Body of pancreas (tissue), 4 donors: Measurements from ENCODE around the gene MOSMO. TPM values are rescaled to one million over a fixed set of nuclear protein-coding genes. Genes with fewer than 3 reads are reported as not detected.

Source experiments
- ATAC-seq: fragments of 150-250 bp; one replicate; pipeline ENCODE4 v1.9.1; 2016
- DNase-seq, 4 donors: peaks; one replicate each; pipeline ENCODE4 v3.0.0-alpha.2; 2019
- H3K27ac ChIP-seq, 4 donors: fragments of 200-600 bp; sonication (generic); 1 replicate in 3 of 4; 2 replicates in 1 of 4; pipeline versions ENCODE4 v1.5.1 to v1.6.1; 2016 to 2019; ENCODE audit warnings: mild to moderate bottlenecking in 1 of 4, mixed read lengths in 1 of 4, moderate library complexity in 1 of 4
- H3K27me3 ChIP-seq, 2 donors: fragments of 200-600 bp; sonication (generic); one replicate each; pipeline ENCODE4 v1.6.0; 2016; ENCODE audit warnings: mild to moderate bottlenecking in 1 of 2
- H3K36me3 ChIP-seq, 2 donors: fragments of 200-600 bp; sonication (generic); replicated peaks in 1 of 2; 2 replicates each; pipeline ENCODE4 v1.5.1; 2016; ENCODE audit warnings: low read depth in 2 of 2; ENCODE audit not compliant: insufficient read depth in 1 of 2
- H3K4me1 ChIP-seq: fragments of 200-600 bp; sonication (generic); one replicate; pipeline ENCODE4 v1.6.0; 2016
- H3K4me3 ChIP-seq, 2 donors: fragments of 200-600 bp; sonication (generic); 1 replicate in 1 of 2; 2 replicates in 1 of 2; pipeline ENCODE4 v1.5.1; 2016 to 2019
- H3K9me3 ChIP-seq, 3 donors: fragments of 200-600 bp; sonication (generic); 1 replicate in 2 of 3; 2 replicates in 1 of 3; pipeline ENCODE4 v1.5.1; 2016
- CTCF ChIP-seq, 7 experiments: fragments of 450-650 bp in 4 of 7; fragments of 200-600 bp in 3 of 7; sonication (generic) in 3 of 7; IDR thresholded peaks; one replicate each; pipeline ENCODE4 v1.5.1; 2016 to 2019; ENCODE audit warnings: antibody characterized with exemption in 7 of 7
- POLR2A ChIP-seq, 3 donors: fragments of 450-650 bp; IDR thresholded peaks; one replicate each; pipeline ENCODE4 v1.6.1; 2016; ENCODE audit warnings: antibody characterized with exemption in 3 of 3, mild to moderate bottlenecking in 2 of 3
- WGBS, 2 donors: methylation state at CpG; one replicate each; pipeline ENCODE4 v1.1.5; 2017; 5-methylcytosine and 5-hydroxymethylcytosine counted together
- intact Hi-C: fragments of 100-400 bp; cut with DNase I; formaldehyde crosslinking; loops from one replicate; pipeline ENCODE4 v1.15.1; 2023
- total RNA-seq, 2 donors: library from RNA; depleted of rRNA; stranded (reverse); fragments of >200 nt; gene quantifications; one replicate each; pipeline ENCODE4 v1.1.0, GENCODE V29; 2016

MOSMO gene
- total RNA-seq, 2 donors from 2014 or later, result 3.6 to 13.2 TPM

- no peaks in the 10 kb centered on the region for H3K27me3 ChIP-seq
- DNase-seq (no peak), ATAC-seq (no peak)
- H3K9me3 ChIP-seq, result no peaks in the 10 kb centered on the region
- WGBS, 2 donors, result 49 to 55% methylated on average over 5 of the region's 5 CpGs
- peaks cover 31% of the 10 kb centered on the region for H3K4me1 ChIP-seq
- no peaks in the 10 kb centered on the region for H3K36me3 ChIP-seq
- H3K27ac ChIP-seq, result no peak overlapping the region
- intact Hi-C loops, result no loop called here
- TF ChIP-seq POLR2A (IDR thresholded peaks at IDR 0.05) (no peak), CTCF (IDR thresholded peaks at IDR 0.05) (no peak)
- H3K4me3 ChIP-seq, result no peak overlapping the region
Observed at GRCh38 chr16:22010902-22011301, 3.0 kb downstream of the MOSMO start.

GRCh38 chr16:22012241-22012640 is 4.3 kb downstream of the MOSMO start:
- 37 to 40% methylated on average over 2 of the region's 2 CpGs for WGBS, 2 donors
- Histone ChIP-seq H3K4me3 (no peak overlapping the region), H3K4me1 (peaks cover 32% of the 10 kb centered on the region), H3K9me3 (no peaks in the 10 kb centered on the region), H3K27me3 (no peaks in the 10 kb centered on the region), H3K27ac (no peak overlapping the region), H3K36me3 (no peaks in the 10 kb centered on the region)
- TF ChIP-seq CTCF (IDR thresholded peaks at IDR 0.05) (no peak), POLR2A (IDR thresholded peaks at IDR 0.05) (no peak)
- DNase-seq, result no peak
- intact Hi-C loops, result no loop called here
- ATAC-seq, result no peak

GRCh38 chr16:22013486-22013885 is 5.6 kb downstream of the MOSMO start:
- no peak for DNase-seq
- H3K4me1 ChIP-seq, result peaks cover 34% of the 10 kb centered on the region
- no peak overlapping the region for H3K27ac ChIP-seq
- no peaks in the 10 kb centered on the region for H3K27me3 ChIP-seq
- ATAC-seq, result no peak
- no peaks in the 10 kb centered on the region for H3K9me3 ChIP-seq
- 83 to 86% methylated on average over 4 of the region's 4 CpGs for WGBS, 2 donors
- intact Hi-C loops, result no loop called here
- TF ChIP-seq CTCF (IDR thresholded peaks at IDR 0.05) (no peak), POLR2A (IDR thresholded peaks at IDR 0.05) (no peak)
- no peak overlapping the region for H3K4me3 ChIP-seq
- no peaks in the 10 kb centered on the region for H3K36me3 ChIP-seq

GRCh38 chr16:22014271-22014873 is 6.5 kb downstream of the MOSMO start:
- ATAC-seq, result no peak
- intact Hi-C loops, result no loop called here
- H3K4me1 ChIP-seq, result peaks cover 26% of the 10 kb centered on the region
- H3K4me3 ChIP-seq, result no peak overlapping the region
- H3K27ac ChIP-seq, result peak overlapping the region in 2 of 4 donors; percentile 2 to 15
- H3K36me3 ChIP-seq, result no peaks in the 10 kb centered on the region
- no peak for DNase-seq
- 71 to 73% methylated on average over 2 of the region's 2 CpGs for WGBS, 2 donors
- no peaks in the 10 kb centered on the region for H3K9me3 ChIP-seq
- no peak for TF ChIP-seq CTCF (IDR thresholded peaks at IDR 0.05)
- TF ChIP-seq POLR2A (IDR thresholded peaks at IDR 0.05), result no peak
- H3K27me3 ChIP-seq, result no peaks in the 10 kb centered on the region

- no peaks in the 10 kb centered on the region for H3K36me3 ChIP-seq
- intact Hi-C loops, result no loop called here
- no peak overlapping the region for H3K27ac ChIP-seq
- no peaks in the 10 kb centered on the region for H3K9me3 ChIP-seq
- TF ChIP-seq CTCF (IDR thresholded peaks at IDR 0.05), result no peak
- TF ChIP-seq POLR2A (IDR thresholded peaks at IDR 0.05), result no peak
- 50 to 61% methylated on average over 4 of the region's 4 CpGs for WGBS, 2 donors
- no peaks in the 10 kb centered on the region for H3K27me3 ChIP-seq
- H3K4me3 ChIP-seq, result no peak overlapping the region
- H3K4me1 ChIP-seq, result peaks cover 25% of the 10 kb centered on the region
- ATAC-seq, result no peak
- DNase-seq, result no peak
Observed at GRCh38 chr16:22016927-22017326, 9.0 kb downstream of the MOSMO start.
